ENCODE measurements around the gene DIP2C.

Gene DIP2C

GRCh38 chr10:631266-631665 lies 58.2 kb downstream of the DIP2C start:
- no peak for DNase-seq (ENCODE audit: extremely low read depth, insufficient read length)
- Histone ChIP-seq H3K36me3 (ENCODE audit: control insufficient read depth, insufficient read depth, low read length) (no peaks in the 10 kb centered on the region), H3K4me3 (replicated peaks; ENCODE audit: low read depth, low read length) (no peak overlapping the region), H3K27me3 (replicated peaks; ENCODE audit: control insufficient read depth, insufficient read depth, low read length) (no peaks in the 10 kb centered on the region; the same call in 1 of the 2 replicates)
- no peak for TF ChIP-seq CTCF (IDR thresholded peaks at IDR 0.05; ENCODE audit: insufficient read depth, low read length, poor library complexity, severe bottlenecking)

DNA sequence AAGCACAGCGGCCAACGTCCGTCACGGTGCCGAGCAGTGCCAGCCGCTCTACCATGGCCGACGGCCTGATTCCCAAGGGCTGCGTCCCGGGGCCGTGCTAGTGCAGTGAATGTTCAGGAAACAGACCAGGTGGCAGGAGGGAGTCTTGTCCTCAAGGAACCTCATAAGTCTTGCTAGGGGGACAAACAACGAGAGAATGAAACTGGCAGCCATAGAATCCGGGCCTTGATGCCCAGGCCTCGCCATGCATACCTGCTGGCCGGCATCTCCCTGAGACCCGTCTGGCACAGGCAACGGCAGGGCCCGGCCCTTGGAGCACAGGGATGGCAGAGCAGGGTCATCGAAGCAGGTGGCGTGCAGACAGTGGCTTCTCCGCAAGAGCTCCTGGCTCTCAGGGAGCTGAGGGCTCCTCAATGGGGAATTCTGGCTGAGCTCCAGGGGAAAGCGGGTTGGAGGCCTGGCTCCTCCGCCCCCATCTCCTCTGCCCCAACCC lies 58.8 kb downstream of the DIP2C start:
- Histone ChIP-seq H3K36me3 (ENCODE audit: control insufficient read depth, insufficient read depth, low read length) (no peaks in the 10 kb centered on the region), H3K4me3 (replicated peaks; ENCODE audit: low read depth, low read length) (no peak overlapping the region), H3K27me3 (replicated peaks; ENCODE audit: control insufficient read depth, insufficient read depth, low read length) (no peaks in the 10 kb centered on the region; the same call in 1 of the 2 replicates)
- no peak for TF ChIP-seq CTCF (IDR thresholded peaks at IDR 0.05; ENCODE audit: insufficient read depth, low read length, poor library complexity, severe bottlenecking)
- no peak for DNase-seq (ENCODE audit: extremely low read depth, insufficient read length)

GRCh38 chr10:629186-629998 lies 60.1 kb downstream of the DIP2C start:
- Histone ChIP-seq H3K27me3 (replicated peaks; ENCODE audit: control insufficient read depth, insufficient read depth, low read length) (no peaks in the 10 kb centered on the region; the same call in 1 of the 2 replicates), H3K36me3 (ENCODE audit: control insufficient read depth, insufficient read depth, low read length) (no peaks in the 10 kb centered on the region), H3K4me3 (replicated peaks; ENCODE audit: low read depth, low read length) (no peak overlapping the region)
- DNase-seq (ENCODE audit: extremely low read depth, insufficient read length), result no peak
- no peak for TF ChIP-seq CTCF (IDR thresholded peaks at IDR 0.05; ENCODE audit: insufficient read depth, low read length, poor library complexity, severe bottlenecking)

- no peak for TF ChIP-seq CTCF (IDR thresholded peaks at IDR 0.05; ENCODE audit: insufficient read depth, low read length, poor library complexity, severe bottlenecking)
These were observed 61.0 kb downstream of the DIP2C start for GRCh38 chr10:628386-629045.

DNA sequence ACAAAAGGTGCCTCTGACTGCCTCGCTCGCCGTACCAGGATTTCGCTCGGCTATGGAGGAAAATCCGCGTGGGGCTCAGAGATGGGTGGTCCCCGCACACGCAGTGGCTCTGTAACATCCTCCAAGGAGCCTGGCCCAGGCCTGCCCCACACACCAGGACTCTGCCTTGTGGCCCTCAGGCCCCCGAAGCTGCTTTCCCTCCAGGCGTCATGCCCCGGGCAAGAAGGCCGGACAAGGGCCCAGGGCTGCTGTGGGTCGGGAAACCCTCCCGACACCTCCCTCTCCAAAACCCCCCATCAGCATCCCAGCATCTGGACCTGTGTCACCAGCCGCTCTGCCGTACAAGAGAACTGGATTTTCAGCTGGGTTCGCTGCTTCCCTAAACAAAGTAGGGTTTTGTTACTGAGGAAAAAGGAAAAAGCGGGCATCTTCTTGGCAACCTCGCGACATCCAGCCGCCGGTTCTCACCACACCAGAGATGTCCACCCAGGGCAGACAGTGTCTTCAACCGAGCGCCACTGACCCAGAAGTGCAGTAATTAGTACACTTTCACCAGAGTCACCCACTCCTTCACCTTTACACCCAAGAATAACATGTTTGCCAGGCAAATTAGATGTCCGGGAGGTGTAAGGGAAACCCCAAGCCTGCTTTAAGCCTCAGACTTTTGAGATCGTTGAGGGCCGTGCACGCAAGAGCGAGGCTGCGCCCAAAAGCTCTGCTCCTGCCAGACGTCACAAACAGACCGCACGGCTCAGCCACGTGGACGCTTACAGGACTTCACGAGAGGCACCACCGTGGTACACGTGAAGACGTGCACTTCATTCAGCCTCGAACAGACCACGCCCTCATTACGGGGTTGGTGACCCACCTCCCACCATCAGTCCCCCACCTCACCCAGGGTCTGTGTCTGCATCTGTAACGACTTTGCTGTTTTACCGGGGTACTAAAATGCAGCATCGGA lies 62.2 kb downstream of the DIP2C start:
- TF ChIP-seq CTCF (IDR thresholded peaks at IDR 0.05; ENCODE audit: insufficient read depth, low read length, poor library complexity, severe bottlenecking), result no peak
- no peaks in the 10 kb centered on the region for H3K27me3 ChIP-seq (replicated peaks; ENCODE audit: control insufficient read depth, insufficient read depth, low read length)
- no peaks in the 10 kb centered on the region for H3K36me3 ChIP-seq (ENCODE audit: control insufficient read depth, insufficient read depth, low read length)
- H3K4me3 ChIP-seq (replicated peaks; ENCODE audit: low read depth, low read length), result no peak overlapping the region
- no peak for DNase-seq (ENCODE audit: extremely low read depth, insufficient read length)

More at GRCh38 chr10:628386-629045, 61.0 kb downstream of the DIP2C start:
- no peak for DNase-seq (ENCODE audit: extremely low read depth, insufficient read length)
- no peaks in the 10 kb centered on the region for H3K27me3 ChIP-seq (replicated peaks; ENCODE audit: control insufficient read depth, insufficient read depth, low read length)
- H3K4me3 ChIP-seq (replicated peaks; ENCODE audit: low read depth, low read length), result no peak overlapping the region
- no peaks in the 10 kb centered on the region for H3K36me3 ChIP-seq (ENCODE audit: control insufficient read depth, insufficient read depth, low read length)
